B cell (primary cell): ENCODE results near the gene BLOC1S3.

ENCODE experiments used
- EZH2 ChIP-seq: IDR thresholded peaks from 2 replicates; pipeline ENCODE4 v1.6.1; 2012; ENCODE audit warnings: borderline replicate concordance, low read depth, mild to moderate bottlenecking, moderate library complexity, low read length; ENCODE audit not compliant: insufficient read depth, poor library complexity, severe bottlenecking
- TF ChIP-seq, protein P1 (sequence below): fragments of 200-600 bp; IDR thresholded peaks from one replicate; pipeline ENCODE4 v1.8.0; 2022; ENCODE audit warnings: antibody characterized with exemption, mild to moderate bottlenecking

GRCh38 chr19:45169602-45170001 lies 9.0 kb upstream of the BLOC1S3 start:
- TF ChIP-seq, protein P1, sequence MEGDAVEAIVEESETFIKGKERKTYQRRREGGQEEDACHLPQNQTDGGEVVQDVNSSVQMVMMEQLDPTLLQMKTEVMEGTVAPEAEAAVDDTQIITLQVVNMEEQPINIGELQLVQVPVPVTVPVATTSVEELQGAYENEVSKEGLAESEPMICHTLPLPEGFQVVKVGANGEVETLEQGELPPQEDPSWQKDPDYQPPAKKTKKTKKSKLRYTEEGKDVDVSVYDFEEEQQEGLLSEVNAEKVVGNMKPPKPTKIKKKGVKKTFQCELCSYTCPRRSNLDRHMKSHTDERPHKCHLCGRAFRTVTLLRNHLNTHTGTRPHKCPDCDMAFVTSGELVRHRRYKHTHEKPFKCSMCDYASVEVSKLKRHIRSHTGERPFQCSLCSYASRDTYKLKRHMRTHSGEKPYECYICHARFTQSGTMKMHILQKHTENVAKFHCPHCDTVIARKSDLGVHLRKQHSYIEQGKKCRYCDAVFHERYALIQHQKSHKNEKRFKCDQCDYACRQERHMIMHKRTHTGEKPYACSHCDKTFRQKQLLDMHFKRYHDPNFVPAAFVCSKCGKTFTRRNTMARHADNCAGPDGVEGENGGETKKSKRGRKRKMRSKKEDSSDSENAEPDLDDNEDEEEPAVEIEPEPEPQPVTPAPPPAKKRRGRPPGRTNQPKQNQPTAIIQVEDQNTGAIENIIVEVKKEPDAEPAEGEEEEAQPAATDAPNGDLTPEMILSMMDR = no peak
- no peak for TF ChIP-seq EZH2
